ENCODE data around the gene LSR.

Gene LSR, protein sequence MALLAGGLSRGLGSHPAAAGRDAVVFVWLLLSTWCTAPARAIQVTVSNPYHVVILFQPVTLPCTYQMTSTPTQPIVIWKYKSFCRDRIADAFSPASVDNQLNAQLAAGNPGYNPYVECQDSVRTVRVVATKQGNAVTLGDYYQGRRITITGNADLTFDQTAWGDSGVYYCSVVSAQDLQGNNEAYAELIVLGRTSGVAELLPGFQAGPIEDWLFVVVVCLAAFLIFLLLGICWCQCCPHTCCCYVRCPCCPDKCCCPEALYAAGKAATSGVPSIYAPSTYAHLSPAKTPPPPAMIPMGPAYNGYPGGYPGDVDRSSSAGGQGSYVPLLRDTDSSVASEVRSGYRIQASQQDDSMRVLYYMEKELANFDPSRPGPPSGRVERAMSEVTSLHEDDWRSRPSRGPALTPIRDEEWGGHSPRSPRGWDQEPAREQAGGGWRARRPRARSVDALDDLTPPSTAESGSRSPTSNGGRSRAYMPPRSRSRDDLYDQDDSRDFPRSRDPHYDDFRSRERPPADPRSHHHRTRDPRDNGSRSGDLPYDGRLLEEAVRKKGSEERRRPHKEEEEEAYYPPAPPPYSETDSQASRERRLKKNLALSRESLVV

DNA sequence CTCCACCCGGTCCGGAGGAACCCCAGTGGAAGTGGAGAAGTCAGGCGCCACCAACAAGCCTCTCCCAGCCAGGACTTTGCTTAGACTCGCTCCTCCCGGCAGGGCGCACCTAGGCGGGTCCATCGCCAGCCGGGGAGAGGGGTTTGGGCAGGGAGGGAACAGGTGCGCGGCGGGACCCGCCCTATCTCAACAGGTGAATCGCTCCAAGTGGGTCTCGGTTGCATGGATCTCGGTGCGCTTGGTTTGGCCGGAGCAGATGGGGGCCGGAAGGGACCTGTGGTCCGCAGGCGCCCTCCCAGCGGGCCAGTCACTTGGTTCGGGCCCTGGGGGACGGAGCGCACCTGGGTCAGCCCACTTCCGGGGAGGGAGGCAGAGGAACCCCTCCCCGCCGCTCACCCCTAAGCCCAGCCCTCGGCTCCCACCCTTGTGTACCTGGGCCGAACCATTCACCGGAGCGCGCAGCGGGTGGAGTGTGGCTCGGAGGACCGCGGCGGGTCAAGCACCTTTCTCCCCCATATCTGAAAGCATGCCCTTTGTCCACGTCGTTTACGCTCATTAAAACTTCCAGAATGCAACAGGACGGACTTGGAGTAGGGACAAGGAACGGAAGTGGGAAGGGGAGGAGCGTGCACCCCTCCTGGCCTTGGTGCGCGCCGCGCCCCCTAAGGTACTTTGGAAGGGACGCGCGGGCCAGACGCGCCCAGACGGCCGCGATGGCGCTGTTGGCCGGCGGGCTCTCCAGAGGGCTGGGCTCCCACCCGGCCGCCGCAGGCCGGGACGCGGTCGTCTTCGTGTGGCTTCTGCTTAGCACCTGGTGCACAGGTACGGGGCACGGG is at the start of gene LSR:
Gene LSR (plus strand): TSS at position 693 of the 836 bp plus-strand sequence. CDS start 21 bp downstream, at position 714.
- DNase-seq (ENCODE audit: low read depth), result no peak

DNA sequence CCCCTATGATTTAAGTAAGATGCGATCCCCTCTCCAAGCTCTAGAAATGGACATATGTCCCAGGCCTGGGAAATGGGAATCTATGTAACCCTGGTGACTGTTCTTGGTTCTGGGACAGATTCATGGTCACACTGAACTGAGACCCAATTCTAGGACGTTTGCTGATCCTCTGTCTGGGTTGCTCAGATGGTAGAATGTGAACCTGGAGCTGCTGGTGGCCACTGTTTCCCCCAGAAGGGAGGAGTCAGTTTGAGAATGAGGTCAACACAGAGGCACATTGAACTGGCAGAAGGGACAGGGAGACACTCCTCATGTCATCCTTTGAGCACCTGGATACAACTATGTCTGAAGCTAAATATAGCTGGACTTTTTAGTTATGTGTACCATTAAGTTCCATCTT is 49.3 kb upstream of the LSR start:
- DNase-seq (ENCODE audit: low read depth), result no peak

DNA sequence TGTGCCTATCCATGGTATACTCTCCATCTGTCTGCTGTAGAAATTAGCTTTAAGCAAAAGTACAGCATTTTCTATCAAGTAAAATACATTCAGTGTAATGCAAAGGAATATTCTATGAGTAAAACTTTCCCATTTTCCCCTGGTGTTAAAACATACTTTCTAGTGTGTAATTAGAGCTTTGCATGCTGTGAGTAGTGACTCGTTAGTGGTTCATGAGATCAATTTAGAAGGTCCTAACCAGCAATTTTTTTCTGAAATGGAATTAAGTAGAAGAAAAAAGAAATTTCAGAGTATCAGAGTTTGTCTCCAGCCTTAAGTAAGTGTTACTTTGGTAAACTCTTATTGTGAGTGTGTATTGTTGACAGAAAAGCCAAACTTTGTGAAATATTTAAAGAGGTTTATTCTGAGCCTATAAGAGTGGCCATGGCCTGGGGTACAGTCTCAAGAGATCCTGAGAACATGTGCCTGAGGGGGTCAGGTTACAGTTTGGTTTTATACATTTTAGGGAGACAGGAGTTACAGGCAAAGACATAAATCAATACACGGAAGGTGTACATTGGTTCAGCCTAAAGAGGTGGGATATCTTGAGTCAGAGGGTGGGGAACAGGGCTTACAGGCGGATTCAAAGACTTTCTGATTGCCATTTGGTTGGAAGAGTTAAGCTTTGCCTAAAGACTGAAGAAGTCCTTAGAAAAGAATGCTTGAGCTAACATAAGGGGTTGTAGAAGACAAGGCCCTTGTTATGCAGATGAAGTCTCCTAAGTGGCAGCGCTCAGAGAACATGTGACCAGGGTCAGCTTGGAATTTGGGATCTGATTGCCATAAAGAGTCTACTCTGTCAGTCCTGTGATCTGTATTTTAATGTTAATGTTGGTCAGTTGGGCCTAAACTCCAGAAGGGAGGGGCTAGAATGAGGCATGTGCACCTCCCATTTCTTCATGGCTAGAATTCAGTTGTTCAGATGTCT is 45.8 kb upstream of the LSR start:
- no peak for DNase-seq (ENCODE audit: low read depth)

GRCh38 chr19:35204799-35205732 is 43.7 kb upstream of the LSR start:
- DNase-seq (ENCODE audit: low read depth), result no peak

DNA sequence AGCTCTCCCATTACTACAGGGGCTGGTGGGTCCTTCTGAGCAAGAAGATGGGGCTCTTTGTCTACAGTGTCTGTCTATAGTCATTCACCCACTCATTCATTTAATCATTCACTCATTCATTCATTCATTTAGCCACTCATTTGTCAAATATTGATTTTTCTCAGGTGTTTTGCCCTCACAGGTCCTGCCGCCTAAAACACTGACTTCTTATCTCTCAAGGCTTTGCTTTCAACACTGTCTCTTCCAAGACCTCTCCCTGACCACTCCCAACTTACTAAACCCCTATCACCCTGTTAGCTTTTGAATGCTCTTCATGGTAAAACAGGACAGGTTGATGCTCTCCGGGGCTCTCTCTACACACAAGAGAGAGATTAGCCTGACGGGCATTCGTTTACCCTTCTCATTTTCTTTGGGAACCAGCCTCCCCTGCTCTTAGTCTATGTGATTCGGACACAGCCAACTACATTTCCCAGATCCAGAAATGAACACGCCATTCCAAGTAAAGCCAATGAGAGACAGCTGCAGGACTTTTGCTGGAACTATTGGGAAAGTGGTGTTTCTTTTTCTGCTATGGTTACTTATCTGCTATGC is 43.0 kb upstream of the LSR start:
- DNase-seq (ENCODE audit: low read depth), result no peak

DNA sequence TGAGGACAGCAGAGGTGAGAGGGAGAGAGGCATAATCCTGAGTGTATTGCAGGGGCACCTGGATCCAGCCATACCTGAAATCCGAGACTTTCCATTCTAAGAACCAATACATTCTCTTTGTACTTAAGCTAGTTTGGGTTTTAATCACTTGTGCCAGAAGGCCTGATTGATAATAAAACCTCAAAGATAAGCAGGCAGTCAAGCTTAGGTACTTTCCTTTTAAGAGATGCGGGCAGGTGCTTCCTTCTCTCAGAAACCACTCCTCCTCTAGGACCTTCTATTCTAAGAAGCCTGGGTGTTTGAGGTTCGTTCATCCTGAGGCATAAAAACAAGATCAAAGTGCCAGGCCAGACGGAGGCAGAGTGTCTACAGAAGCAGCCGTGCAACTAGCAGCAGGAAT is 42.4 kb upstream of the LSR start:
- no peak for DNase-seq (ENCODE audit: low read depth)

GRCh38 chr19:35206855-35207254 is 41.9 kb upstream of the LSR start:
- DNase-seq (ENCODE audit: low read depth), result no peak

GRCh38 chr19:35207391-35207871 is 41.4 kb upstream of the LSR start:
- DNase-seq (ENCODE audit: low read depth), result no peak

DNA sequence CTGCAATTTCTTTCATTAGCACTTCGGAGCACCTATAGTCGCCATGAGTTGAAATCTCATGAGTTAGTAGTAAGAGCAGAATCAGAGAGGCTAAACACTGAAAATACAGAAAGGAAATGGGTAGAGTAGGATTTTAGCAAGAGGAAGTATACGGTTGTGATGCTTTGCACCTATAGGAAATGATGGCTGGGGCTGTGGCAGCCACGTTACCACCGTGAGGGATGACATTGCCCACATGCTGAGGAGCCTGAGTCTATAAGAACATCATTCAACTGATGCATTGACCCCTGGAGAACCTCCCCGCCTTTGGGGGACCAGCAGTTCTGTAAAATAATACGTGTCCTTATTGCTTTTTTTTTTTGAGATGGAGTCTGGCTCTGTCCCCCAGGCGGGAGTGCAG is 40.7 kb upstream of the LSR start:
- no peak for DNase-seq (ENCODE audit: low read depth)

DNA sequence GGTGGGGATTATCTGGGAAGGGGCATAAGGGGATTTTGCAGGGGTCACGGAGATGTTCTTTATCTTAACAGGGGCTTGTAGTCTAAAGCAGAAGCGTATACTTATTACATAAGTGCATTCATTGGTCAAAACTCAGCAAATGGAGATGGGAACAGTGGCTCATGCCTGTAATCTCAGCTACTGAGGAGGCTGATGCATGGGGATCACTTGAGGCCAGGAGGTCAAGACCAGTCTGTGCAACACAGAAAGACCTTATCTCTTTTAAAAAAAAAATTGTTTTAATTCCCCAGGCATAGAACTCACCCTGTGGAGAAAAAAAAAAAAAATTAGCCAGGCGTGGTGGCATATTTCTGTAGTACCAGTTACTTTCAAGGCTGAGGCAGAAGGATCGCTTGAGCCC is 39.2 kb upstream of the LSR start:
- no peak for DNase-seq (ENCODE audit: low read depth)

- no peak for DNase-seq (ENCODE audit: low read depth)
Observed at GRCh38 chr19:35211545-35212230, 37.1 kb upstream of the LSR start.

- DNase-seq (ENCODE audit: low read depth), result no peak
Observed at GRCh38 chr19:35212241-35212640, 36.6 kb upstream of the LSR start.

- DNase-seq (ENCODE audit: low read depth), result peak; percentile 46
Observed at GRCh38 chr19:35213663-35214632, 34.9 kb upstream of the LSR start.

GRCh38 chr19:35214766-35215422 is 33.9 kb upstream of the LSR start:
- no peak for DNase-seq (ENCODE audit: low read depth)

GRCh38 chr19:35216016-35216832 is 32.6 kb upstream of the LSR start:
- DNase-seq (ENCODE audit: low read depth), result no peak

DNA sequence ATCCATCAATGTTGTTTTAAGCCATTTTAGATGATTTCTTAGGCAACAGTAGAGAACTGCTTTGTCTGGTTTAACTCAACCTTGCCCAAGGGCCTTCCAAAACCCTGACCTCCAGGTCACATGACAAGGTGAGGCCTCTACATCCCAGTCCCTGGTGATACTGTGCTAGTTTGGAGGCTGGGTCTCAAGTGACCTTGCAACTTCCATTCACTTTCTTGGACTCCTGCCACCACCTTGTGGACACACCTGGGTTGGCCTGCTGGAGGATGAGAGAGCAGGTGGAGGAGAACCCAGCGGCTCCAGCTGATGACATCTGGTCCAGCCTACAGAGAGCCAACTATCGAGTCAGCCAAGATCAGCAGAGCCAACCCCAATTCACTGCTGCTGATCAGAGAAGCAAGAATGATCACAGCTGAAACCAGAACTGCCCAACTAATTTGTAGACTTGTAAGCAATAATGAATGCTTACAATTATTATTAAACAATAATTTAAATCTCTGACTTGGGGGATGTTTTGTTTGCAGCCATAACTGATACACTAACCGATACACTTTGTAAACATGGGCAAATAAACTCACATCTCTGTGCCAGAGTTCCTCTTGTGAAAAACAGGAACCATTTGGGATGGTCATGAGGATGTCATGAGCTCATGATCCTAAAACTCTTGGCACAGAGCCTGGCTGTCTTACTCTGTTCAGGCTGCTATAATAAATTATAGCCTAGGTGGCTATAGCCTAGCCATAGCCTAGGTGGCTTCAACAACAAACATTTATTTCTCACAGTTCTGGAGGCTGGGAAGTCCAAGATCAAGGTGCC is 31.8 kb upstream of the LSR start:
- no peak for DNase-seq (ENCODE audit: low read depth)

Data from fibroblast of gingiva (primary cell).